ENCODE measurements around the gene POLG2. TPM values are rescaled to one million over a fixed set of nuclear protein-coding genes. Genes with fewer than 3 reads are reported as not detected.

POLG2 gene
- total RNA-seq, 2 experiments from 2014 or later: 22.9 to 51.1 TPM

DNA sequence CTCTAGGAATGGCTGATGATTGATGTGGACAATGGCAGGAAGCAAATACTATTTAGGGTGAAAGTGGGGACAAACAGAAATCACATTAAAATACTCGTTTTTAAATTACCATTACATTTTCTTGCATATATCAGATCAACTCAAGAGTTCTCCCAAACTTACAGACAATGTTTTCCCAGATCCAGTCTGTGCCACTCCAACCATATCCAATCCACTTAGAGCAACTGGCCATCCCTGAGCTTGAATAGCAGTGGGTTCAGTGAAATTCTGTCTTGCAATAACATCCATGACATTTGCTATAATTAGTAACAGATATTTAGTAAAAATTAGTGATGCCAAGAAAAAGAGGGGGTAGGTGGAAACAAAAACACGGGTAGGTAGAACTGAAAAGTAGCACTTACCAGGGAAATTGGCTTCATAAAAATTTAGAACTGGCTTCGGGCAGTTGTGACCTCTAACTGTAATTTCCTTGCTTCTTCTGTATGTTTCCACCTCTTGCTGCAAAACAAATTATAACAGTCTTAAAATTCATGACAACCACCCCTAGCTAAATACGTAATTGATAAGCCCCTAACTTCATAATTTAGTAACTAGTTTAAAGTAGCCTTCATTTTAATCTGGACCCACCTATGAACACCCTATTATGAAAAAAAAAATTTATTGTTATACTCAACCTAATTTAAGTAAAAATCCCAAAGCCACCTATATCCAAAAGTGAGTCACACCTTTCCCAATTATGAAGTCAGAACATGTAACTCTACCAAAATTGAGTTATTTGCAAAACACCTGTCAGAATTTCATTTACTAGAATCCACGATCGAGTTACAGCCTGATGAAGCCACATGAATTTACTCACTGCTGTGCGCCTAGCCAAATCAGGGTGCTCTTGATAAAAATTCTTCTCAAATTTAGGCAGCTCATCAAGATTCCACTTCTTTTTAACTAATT is 7.2 kb upstream of the POLG2 start:
- H2AFZ ChIP-seq (ENCODE audit: low read length): no peak overlapping the region
- peak overlapping the region; percentile 96 for H3K4me2 ChIP-seq (ENCODE audit: low read length)
- DNase-seq (ENCODE audit: low spot score): no peak
- TF ChIP-seq, protein P1, sequence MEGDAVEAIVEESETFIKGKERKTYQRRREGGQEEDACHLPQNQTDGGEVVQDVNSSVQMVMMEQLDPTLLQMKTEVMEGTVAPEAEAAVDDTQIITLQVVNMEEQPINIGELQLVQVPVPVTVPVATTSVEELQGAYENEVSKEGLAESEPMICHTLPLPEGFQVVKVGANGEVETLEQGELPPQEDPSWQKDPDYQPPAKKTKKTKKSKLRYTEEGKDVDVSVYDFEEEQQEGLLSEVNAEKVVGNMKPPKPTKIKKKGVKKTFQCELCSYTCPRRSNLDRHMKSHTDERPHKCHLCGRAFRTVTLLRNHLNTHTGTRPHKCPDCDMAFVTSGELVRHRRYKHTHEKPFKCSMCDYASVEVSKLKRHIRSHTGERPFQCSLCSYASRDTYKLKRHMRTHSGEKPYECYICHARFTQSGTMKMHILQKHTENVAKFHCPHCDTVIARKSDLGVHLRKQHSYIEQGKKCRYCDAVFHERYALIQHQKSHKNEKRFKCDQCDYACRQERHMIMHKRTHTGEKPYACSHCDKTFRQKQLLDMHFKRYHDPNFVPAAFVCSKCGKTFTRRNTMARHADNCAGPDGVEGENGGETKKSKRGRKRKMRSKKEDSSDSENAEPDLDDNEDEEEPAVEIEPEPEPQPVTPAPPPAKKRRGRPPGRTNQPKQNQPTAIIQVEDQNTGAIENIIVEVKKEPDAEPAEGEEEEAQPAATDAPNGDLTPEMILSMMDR (conservative IDR thresholded peaks at IDR 0.05; ENCODE audit: low read length): no peak
- TF ChIP-seq EZH2phosphoT487 (IDR thresholded peaks at IDR 0.05; ENCODE audit: borderline replicate concordance, low read depth, low read length): no peak
- H3K79me2 ChIP-seq (ENCODE audit: insufficient read depth, low read depth, low read length): peaks cover 92% of the 10 kb centered on the region
- intact Hi-C loops (cut with micrococcal nuclease; ENCODE audit: unreplicated experiment): no loop called here
- ChIA-PET CTCF (ENCODE audit: unreplicated experiment) (no interaction called here), POLR2A (interaction anchor here (0.7 to 1.6 kb wide), 2 partner anchors 9 to 12 kb away, joined by 3 to 5 read pairs; no protein-coding TSS in a partner anchor)
- peaks cover 54% of the 10 kb centered on the region for H4K20me1 ChIP-seq (ENCODE audit: insufficient read depth, low read length)
- BruUV-seq (replicated peaks): no TSS peak
- no peaks in the 10 kb centered on the region for H3K9me3 ChIP-seq (ENCODE audit: low read length)
- peak overlapping the region; percentile 90 for H3K27ac ChIP-seq (ENCODE audit: low read depth, low read length, poor library complexity, severe bottlenecking)
- H3K4me3 ChIP-seq (ENCODE audit: low read depth, low read length, poor library complexity, severe bottlenecking): peak overlapping the region; percentile 100
- peaks cover 61% of the 10 kb centered on the region for H3K4me1 ChIP-seq (ENCODE audit: insufficient read depth, low read length, poor library complexity, severe bottlenecking)
- H3K36me3 ChIP-seq (ENCODE audit: insufficient read depth, low read length): peaks cover 81% of the 10 kb centered on the region
- H3K9me2 ChIP-seq (ENCODE audit: insufficient read depth, low read length): no peaks in the 10 kb centered on the region

- H3K79me2 ChIP-seq (ENCODE audit: insufficient read depth, low read depth, low read length): peaks cover 91% of the 10 kb centered on the region
- H3K4me2 ChIP-seq (ENCODE audit: low read length): peak overlapping the region; percentile 96; the same call in 1 of the 2 replicates
- H3K4me3 ChIP-seq (ENCODE audit: low read depth, low read length, poor library complexity, severe bottlenecking): no peak overlapping the region
- H3K9me3 ChIP-seq (ENCODE audit: low read length): no peaks in the 10 kb centered on the region
- BruUV-seq (replicated peaks): TSS peak; percentile 38
- peaks cover 83% of the 10 kb centered on the region for H3K36me3 ChIP-seq (ENCODE audit: insufficient read depth, low read length)
- peaks cover 59% of the 10 kb centered on the region for H4K20me1 ChIP-seq (ENCODE audit: insufficient read depth, low read length)
- no peak overlapping the region for H3K27ac ChIP-seq (ENCODE audit: low read depth, low read length, poor library complexity, severe bottlenecking)
- peaks cover 66% of the 10 kb centered on the region for H3K4me1 ChIP-seq (ENCODE audit: insufficient read depth, low read length, poor library complexity, severe bottlenecking)
- H2AFZ ChIP-seq (ENCODE audit: low read length): no peak overlapping the region
- no peak for DNase-seq (ENCODE audit: low spot score)
- H3K9me2 ChIP-seq (ENCODE audit: insufficient read depth, low read length): no peaks in the 10 kb centered on the region
- intact Hi-C loops (cut with micrococcal nuclease; ENCODE audit: unreplicated experiment): no loop called here
- ChIA-PET POLR2A (interaction anchor here (0.6 kb wide), 1 partner anchor 29 kb away, joined by 4 read pairs; no protein-coding TSS in a partner anchor), CTCF (ENCODE audit: unreplicated experiment) (interaction anchor here (0.6 kb wide), 1 partner anchor 422 kb away, joined by 3 read pairs; no protein-coding TSS in a partner anchor)
- TF ChIP-seq, protein P1 (conservative IDR thresholded peaks at IDR 0.05; ENCODE audit: low read length): no peak
- TF ChIP-seq EZH2phosphoT487 (IDR thresholded peaks at IDR 0.05; ENCODE audit: borderline replicate concordance, low read depth, low read length): no peak
These were observed 6.5 kb upstream of the POLG2 start for GRCh38 chr17:64503341-64503740.

All from OCI-LY7 (cell line).